ENCODE measurements around the gene ACKR2.

DNA sequence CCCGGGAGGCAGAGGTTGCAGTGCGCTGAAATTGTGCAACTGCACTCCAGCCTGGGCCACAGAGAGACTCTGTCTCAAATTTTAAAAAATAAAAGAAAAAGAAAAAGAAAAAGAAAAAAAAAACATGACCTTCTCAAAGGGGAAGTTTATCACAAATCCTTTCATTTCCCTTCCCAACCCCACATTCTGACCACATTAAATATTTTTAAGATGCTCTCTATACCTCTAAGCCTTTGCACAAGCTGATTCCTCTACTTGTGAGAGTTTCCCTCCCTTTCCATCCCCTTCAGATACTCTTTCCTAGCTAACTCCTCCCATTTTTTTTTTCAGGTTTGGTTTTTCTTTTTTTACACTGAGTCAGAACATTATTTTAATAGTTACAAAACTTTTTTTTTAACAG is 9.0 kb upstream of the ACKR2 start:
- TF ChIP-seq POLR2A (IDR thresholded peaks at IDR 0.05; ENCODE audit: low read length) (no peak), GATA1 (IDR thresholded peaks at IDR 0.05; ENCODE audit: low read depth, low read length) (no peak)

All from erythroblast (primary cell).